ENCODE measurements around the gene SLIT3.
"Not testable (repeated sequence)": the region's sequence is repeated elsewhere in the genome, so short reads cannot be mapped to it uniquely, and the experiment has no call there.

The SLIT3 gene

DNA sequence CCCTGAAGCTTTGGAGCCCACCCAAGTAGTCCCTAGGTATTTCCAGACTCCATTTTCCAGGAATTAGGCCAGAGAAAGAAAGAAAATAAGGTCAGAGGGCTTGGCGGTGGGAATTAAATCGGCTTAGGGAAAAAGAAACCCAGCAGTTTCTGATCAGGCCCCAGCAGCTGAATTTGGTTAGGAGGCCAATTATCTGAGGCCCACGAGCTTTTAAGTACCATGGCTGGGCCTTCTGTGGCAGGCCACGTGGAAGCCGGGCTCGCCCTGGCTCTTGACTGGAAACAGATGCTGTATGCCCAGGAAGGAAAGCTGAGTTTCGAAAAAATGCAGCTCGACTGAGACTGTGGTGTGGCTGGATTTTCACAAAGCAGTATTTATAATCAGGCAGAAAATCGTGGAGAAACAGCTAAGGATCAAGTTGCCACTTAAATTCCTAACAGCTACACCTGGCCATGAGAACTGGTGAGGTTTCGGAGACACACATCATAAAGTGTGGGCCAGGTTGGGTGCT is 646.7 kb downstream of the SLIT3 start:
- DNase-seq = no peak

DNA sequence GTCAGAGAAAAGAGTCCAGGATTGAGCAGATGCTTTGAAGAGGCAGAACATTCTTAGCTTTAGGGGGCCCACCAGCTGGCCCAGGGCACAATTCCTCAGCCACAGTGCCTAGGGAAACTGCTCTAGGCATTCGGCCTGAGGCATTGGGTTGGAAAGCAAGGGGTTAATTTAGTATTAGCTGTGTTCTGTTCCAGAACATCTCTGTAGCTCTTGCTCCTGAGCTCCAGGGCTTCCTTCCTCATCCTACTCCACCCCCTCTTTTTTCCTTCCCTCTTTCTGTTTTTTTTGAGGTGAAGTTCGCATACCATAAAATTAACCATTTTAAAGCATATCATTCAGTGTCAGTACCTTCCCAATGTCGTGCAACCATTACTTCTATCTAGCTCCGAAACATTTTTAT is 647.3 kb downstream of the SLIT3 start:
- DNase-seq = no peak

DNA sequence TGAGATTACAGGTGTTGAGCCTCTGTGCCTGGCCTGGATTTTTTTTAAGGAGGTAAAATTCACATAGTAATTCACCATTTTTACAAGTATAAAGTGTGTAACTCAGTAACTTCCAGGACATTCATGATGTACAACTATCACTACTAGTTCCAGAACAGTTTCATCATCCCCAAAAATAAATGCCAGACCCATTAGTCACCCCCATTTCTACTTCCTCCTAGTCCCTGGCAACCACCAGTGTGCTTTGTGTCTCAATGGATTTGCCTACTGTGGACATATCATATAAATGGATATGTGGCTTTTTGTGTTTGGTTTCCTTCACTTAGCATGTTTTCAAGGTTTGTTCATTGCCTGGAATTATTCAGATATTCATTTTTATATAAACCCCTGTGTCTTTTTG is 649.3 kb downstream of the SLIT3 start:
- DNase-seq = no peak

DNA sequence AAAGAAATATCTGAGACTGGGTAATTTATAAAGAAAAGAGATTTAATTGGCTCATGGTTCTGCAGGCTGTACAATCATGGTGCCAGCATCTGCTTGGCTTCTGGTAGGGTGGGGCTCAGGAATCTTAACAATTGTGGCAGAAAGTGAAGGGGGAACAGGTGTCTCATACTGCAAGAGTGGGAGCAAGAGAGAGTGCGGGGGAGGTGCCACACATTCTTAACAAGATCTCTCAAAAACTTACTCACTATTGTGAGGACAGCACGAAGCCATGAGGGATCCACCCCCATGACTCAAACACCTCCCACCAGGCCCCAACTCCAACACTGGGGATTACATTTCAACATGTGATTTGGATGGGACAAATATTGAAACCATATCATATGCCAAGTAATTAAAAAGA is 651.6 kb downstream of the SLIT3 start:
- no peak for DNase-seq

DNA sequence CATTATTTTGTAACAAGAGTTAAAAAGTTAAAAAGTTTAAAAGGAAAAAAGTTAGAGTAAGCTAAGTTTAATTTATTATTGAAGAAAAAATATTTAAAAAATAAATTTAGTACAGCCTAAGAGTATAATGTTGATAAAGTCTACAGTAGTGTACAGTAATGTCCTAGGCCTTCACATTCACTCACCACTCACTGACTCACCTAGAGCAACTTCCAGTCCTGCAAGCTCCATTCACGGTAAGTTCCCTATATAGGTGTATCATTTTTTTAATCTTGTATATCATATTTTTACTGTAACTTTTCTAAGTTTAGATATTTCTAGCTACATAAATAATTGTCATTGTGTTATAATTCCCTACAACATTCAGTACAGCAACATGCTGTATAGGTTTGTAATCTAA is 652.4 kb downstream of the SLIT3 start:
- DNase-seq = no peak

DNA sequence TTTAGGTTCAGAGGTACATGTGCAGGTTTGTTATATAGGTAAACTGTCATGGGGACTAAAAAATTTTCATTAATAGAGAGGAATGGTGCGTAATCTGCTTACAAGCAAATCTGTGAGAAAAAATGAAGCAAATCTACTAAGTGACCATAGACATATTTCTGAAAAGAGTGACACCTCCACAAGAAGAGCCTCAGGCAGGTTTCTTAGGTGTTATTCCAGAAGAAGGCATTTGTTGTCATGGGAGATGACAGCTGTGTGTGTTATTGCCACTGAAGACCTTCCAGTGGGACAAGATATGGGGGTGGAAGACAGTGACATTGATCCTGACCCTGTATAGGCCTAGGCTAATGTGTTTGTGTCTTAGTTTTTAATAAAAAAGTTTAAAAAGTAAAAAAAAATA is 652.9 kb downstream of the SLIT3 start:
- no peak for DNase-seq

DNA sequence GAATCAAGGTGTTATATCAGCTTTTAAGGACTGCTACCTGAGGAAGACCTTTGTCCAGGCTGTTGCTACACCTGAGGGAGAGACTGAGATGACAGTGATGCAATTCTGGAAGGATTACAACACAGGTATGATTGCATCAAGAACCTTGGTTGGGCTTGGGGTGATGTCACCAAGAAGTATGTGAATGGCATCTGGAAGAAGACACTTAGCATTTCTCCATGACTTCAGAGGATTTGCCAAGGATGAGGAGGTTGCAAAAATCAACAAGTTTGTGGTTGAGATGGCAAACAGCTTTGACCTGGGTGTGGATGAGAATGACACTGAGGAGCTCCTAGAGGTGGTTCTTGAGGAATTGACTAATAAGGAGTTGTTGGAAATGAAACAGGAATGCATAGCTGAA is 653.9 kb downstream of the SLIT3 start:
- DNase-seq = no peak

DNA sequence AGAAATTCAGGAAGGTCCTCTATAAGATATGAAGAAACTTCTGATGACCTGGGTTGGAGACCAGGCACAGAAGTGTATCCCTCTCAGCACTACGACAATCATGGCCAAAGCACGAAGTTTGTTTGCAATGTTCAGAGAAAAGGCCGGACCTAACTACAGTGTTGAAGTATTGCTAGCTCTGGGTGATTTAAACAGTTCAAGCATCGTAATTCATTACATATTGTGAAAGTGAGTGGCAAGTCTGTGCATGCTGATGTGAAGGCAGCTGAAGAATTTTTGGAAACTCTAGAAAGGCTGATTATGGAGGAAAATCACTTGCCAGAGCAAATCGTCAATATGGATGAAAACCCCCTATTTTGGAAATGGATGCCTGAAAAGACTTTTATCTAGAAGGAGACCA is 654.6 kb downstream of the SLIT3 start:
- no peak for DNase-seq

DNA sequence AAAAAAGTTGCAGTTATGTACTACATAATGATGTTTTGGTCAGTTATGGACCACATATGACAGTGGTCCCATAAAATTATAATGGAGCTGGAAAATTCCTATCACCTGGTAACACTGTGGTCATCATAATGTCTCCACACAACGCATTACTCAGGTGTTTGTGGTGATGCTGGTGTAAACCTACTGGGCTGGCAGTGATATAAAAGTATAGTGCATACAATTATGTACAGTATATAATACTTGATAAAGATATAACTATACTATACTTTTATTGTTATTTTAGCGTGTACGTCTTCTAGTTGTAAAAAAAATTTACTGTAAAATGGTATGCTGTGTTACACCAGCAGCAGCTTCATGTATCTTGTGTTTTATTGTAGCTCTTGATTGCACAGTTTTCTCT is 655.7 kb downstream of the SLIT3 start:
- no peak for DNase-seq

DNA sequence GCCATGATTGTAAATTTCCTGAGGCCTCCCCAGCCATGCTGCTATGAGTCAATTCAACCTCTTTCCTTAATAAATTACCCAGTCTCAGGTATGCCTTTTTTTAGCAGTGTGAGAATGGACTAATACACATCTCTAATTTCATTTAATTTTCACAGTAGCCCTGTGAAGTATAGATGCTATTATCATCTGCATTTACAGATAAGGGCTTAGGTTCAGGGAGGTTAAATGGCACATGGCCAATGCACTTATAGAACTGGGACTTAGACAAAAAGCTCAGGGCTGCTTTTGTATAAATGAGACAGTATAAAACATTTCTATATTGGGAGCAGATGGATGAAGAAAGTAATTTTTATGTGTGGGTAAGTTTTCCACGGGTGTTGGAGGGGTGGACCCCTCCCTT is 658.9 kb downstream of the SLIT3 start:
- no peak for DNase-seq

DNA sequence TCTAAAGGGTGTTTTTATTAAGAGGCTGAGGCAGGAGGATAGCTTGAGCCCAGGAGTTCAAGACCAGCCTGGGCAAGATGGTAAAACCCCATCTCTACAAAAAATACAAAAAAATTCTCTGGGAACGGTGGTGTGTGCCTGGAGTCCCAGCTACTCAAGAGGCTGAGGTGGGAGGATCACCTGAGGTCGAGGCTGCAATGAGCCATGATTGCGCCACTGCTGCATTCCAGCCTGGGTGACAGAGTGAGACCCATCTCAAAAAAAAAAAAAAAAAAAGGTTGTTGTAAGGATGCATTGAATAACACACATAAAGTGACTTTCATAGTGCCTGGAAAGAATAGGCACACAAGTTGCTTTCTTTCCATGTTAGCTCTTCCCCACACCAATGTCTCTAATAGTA is 662.1 kb downstream of the SLIT3 start:
- not testable (repeated sequence) for DNase-seq

DNA sequence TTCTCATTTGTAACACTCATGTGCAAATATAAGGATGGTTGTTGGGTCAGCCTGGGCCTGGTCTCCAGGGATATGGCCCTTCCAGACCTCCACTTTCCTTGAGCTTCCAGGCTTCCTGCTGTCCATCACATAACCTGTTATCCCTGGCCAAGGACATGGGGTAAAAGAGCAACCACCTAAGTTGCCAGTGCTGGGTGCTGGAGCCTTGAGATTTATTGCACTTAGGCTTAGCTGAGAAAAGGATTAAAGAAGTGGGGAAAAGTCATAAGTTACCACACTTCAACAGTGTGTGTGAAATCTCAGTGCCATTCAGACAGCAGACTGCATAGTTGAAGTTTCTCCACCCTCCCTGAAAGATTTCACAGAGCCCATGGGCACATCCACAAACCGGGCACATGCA is 663.1 kb downstream of the SLIT3 start:
- no peak for DNase-seq

DNA sequence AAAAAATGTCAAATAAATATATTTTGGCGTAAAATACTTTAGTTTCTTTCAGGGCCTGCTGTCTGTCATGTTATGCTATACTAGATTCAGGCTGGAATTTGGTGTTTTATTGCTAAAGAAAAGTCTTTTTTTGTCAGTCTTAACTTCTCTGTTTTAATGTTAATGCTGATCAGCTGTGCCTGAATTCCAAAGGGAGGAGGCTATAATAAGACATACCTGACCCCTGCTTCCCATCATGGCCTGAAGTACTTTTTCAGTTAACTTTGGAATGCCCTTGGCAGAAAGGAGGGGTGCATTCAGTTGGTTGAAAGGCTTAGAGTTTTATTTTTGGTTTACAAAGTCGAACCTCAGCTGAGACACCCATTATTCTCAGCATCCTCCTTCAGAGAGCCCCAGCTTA is 663.7 kb downstream of the SLIT3 start:
- DNase-seq = no peak

DNA sequence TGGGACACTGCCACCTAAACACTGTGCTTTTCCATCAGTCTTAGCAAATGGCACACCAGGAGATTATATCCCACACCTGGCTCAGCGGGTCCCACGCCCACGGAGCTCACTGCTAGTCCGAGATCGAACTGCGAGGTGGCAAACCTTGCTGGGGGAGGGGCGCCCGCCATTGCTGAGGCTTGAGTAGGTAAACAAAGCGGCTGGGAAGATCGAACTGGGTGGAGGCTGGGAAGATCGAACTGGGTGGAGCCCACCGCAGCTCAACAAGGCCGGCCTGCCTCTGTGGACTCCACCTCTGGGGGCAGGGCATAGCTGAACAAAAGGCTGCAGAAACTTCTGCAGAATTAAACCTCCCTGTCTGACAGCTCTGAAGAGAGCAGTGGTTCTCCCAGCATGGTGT is 670.0 kb downstream of the SLIT3 start:
- DNase-seq = not testable (repeated sequence)

DNA sequence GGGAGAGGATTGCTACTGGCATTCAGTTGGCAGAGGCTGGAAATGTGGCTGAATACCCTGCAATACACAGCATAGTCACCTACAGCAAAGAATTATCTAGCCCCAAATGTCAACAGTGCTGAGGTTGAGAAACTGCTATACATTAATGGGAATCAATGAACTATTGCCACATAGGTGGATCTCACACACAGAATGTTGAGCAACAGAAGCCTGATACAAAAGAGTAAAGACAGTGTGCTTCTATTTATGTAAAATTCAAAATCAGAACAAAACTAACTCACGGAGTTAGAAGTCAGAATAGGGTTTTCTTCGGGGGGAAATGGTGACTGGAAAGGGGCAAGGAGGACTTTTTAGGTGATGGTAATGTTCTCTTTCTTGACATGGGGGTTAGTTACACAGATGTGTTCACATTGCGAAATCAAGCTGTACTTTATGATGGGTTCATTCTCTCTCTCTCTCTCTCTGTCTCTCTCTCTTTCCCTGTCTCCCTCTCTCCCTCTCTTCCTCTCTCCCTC is 676.0 kb downstream of the SLIT3 start:
- no peak for DNase-seq

DNA sequence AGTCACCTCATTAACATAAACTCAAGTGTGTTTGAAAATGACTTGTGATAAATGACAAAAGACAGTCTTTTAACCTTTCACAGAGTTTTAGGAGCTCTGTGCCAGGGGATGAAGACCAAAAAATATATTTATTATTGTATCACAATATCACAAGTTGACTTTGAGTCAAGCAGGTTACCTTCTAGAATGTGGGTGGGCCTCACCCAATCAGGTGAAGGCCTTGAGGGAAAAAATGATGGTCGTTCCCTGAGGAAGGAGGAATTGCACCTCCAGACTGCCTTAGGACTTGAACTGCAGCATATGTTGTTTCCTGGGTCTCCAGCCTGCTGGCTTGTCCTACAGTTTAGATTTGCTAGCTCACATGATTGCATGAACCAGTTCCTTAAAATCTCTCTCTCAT is 680.1 kb downstream of the SLIT3 start:
- DNase-seq = no peak

DNA sequence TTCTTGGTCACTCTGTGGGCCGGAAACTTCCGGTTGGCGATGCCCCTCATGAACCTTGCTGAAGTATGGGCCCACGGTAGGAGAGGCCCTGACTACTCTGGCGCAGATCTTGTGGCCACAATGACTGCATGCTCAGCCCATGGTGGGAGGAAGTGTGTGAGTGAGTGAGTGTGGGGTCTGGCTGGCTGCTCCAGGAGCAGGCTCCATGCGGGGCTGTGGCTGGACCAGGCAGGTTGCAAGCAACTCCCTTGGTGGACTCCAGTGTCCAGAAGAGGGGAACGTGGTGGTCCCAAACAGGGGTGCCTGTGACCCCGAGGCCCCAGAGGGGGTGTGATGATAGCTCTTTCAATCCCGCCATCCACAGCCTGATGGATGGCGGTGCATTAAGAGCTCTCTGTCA is 686.3 kb downstream of the SLIT3 start:
- DNase-seq = no peak

DNA sequence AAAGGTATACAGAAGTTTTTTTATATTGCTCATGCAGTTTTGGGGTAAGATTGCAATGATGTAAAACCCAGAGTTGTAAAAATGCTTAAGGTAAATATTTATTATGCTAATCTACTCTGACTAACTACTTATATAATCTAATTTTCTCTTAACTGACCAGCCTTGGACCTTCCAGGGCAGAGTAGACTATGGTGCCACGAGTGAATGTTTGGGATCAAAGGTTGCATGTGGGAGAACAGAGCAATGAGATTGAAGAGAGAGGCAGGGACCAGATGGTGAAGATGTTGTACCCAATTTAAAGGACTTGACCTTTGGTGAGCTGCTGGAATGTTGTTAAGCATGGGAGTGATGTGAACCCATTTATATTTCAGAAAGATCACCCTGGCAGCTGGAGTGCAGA is 686.9 kb downstream of the SLIT3 start:
- no peak for DNase-seq

DNA sequence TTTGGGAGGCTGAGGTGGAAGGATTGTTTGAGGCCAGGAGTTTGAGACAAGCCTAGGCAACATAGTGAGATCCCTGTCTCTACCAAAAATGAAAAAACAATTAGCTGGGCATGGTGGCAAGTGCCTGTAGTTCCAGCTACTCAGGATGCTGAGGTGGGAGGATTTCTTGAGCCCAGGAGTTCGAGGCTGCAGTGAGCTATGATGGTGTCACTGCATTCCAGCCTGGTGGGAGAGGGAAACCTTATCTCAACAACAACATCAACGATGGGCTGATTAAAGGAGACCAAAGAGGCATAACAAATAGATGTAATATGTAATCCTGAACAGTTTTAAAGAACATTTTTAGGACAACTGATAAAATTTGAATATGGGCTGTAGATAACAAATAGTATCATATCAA is 687.5 kb downstream of the SLIT3 start:
- DNase-seq = no peak

DNA sequence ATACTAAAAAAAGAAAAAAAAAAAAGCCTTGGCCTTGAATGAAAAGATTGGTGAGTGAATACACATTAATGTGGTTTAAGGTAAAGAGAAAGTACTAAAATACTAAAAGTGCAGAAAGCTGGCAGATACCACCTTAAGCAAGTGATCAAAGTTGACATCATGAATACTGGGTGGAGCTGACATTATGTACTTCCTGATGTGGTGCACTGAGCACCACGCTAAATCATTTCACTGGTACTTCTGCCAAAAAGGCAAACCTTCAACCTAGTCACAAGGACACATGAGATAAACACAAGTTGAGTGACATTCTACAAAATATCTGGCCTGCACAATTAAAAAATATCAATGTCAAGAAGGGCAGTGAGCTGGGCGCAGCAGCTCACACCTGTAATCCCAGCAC is 687.9 kb downstream of the SLIT3 start:
- no peak for DNase-seq

DNA sequence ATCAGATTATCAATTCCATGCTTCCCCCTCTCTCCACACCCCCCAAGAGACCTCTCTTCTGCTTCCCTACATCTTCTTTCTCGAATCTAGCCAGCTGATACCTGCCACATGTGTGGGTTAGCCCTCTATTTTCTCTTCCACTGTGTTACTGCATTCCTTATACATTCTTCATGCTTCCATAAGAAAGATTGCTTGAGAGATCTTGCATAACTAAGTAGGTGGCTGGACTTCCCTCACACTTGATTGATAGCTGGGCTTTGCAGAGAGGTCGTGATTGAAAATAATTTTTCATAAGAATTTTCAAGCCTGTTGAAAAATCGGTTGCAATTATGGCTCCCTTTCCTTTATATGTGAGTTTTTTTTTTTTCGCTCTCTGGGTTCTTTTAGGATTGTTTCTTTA is 688.8 kb downstream of the SLIT3 start:
- no peak for DNase-seq
